Epithelial cell of proximal tubule (primary cell): ENCODE measurements around the gene LINC01488. TPM values are rescaled to one million over a fixed set of nuclear protein-coding genes. Genes with fewer than 3 reads are reported as not detected.

Source experiments
- DNase-seq: peaks from one replicate; pipeline ENCODE4 v3.0.0-alpha.2; 2011; ENCODE audit warnings: low read depth
- H3K4me3 ChIP-seq: 2 replicates; pipeline ENCODE4 v1.5.1; 2011; ENCODE audit warnings: low read depth, mild to moderate bottlenecking, low read length
- total RNA-seq: library from RNA; depleted of rRNA; stranded (reverse); fragments of >200 nt; gene quantifications from 2 replicates; pipeline ENCODE4 v1.2.3, GENCODE V29; 2015
- TF ChIP-seq, protein P1 (sequence below): conservative IDR thresholded peaks from 2 replicates; pipeline ENCODE4 v1.5.1; 2012; ENCODE audit warnings: low read depth, mild to moderate bottlenecking, low read length

Gene LINC01488
- total RNA-seq, 1 donor from 2014 or later = not detected

- DNase-seq = no peak
- TF ChIP-seq, protein P1, sequence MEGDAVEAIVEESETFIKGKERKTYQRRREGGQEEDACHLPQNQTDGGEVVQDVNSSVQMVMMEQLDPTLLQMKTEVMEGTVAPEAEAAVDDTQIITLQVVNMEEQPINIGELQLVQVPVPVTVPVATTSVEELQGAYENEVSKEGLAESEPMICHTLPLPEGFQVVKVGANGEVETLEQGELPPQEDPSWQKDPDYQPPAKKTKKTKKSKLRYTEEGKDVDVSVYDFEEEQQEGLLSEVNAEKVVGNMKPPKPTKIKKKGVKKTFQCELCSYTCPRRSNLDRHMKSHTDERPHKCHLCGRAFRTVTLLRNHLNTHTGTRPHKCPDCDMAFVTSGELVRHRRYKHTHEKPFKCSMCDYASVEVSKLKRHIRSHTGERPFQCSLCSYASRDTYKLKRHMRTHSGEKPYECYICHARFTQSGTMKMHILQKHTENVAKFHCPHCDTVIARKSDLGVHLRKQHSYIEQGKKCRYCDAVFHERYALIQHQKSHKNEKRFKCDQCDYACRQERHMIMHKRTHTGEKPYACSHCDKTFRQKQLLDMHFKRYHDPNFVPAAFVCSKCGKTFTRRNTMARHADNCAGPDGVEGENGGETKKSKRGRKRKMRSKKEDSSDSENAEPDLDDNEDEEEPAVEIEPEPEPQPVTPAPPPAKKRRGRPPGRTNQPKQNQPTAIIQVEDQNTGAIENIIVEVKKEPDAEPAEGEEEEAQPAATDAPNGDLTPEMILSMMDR = no peak
- no peak overlapping the region for H3K4me3 ChIP-seq
These were observed 30.7 kb downstream of the LINC01488 start for GRCh38 chr11:69512136-69512535.

- DNase-seq = no peak
- TF ChIP-seq, protein P1 = no peak
- H3K4me3 ChIP-seq = no peak overlapping the region
These were observed 31.3 kb downstream of the LINC01488 start for GRCh38 chr11:69512790-69513189.

- H3K4me3 ChIP-seq = no peak overlapping the region
- TF ChIP-seq, protein P1 = no peak
- DNase-seq = no peak
These were observed 31.7 kb downstream of the LINC01488 start for GRCh38 chr11:69513196-69513595.

DNA sequence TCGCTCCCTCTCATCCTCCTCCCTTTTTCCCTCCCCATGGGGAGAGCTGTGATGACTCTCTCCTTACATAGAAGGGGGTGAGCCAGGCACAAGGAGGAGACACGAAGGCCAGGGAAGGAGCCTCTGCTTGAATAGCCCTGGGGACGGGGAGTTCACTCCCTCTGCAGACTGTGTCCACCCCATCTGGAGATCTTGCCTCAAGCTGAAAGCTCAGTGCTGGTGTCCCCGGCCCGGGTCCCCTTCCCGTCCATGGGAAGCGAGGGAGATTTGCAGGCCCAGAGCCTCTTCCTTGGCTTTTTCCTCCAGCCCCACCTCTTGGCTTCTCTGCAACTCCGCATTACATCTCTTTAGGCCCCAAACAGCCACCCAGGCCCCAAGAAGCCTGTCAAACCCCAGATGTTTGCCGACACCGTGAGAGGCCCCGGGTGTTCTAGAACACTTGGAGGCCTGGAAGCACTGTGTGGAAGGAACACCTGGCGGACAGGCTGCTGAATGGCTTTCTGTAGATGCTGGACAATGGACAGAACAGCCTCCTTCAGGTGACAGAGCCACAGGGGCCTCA is 32.3 kb downstream of the LINC01488 start:
- TF ChIP-seq, protein P1 = no peak
- DNase-seq = no peak
- H3K4me3 ChIP-seq = no peak overlapping the region

DNA sequence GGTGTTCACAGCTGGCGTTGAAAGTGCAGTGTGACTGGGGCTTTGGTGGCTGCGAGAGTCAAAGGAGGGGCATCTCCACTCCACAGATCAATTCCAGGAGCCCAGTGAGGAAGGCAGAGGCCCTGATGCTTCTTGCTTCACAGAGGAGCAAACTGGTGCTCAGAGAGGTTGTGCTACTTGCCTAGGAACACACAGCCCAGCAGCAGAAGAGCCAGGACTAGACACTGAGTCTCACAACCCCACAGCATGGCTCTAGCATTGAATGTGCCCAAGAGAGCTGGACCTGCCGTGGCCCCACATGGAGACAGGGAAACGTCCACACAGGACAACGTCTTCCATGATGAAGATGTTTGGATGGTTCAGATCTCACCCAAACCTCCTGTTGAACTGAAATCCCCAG is 33.3 kb downstream of the LINC01488 start:
- no peak for DNase-seq
- no peak overlapping the region for H3K4me3 ChIP-seq
- TF ChIP-seq, protein P1 = no peak

DNA sequence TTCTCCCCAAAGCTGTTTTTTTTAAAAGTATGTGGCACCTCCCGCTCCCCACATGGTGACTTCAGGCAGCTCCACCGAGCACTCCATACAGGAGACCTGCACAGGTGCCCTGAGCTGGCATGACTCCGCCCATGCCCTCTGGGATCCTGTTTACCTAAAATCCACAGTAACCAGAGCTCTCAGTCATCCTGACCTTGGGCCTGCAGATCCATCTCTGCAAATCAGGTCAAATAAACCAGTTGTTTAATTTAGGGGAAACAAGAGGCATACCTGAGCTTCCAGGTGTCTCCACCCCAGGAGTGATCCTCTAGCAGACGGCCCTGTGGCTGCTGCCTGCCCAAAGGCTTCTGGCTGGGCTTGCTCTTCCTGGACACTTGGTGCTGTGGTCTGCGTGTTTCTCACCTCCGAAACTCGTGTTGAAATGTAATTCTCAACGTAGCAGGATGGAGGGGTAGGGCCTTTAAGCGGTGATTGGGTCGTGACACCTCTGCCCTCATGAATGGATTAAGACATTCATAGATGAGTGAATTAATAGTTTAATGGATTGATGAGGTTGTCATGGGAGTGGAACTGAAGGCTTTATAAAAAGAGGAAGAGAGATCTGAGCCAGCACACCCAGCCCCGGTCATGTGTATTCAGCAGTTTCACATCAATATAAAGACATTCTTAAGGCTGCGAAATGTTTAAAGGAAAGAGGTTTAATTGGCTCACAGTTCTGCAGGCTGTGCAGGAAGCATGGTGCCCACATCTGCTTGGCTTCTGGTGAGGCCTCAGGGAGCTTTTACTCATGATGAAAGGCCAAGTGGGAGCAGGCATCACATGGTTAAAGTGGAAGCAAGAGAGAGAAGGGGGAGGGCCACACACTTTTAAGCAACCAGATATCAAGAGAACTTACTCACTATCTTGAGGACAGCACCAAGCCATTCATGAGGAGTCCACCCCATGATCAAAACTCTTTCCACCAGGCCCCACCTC is 34.1 kb downstream of the LINC01488 start:
- H3K4me3 ChIP-seq = no peak overlapping the region
- DNase-seq = no peak
- TF ChIP-seq, protein P1 = no peak
